Myocyte (in vitro differentiated cells): ENCODE data around the gene UGP2. TPM values are rescaled to one million over a fixed set of nuclear protein-coding genes. Genes with fewer than 3 reads are reported as not detected.

Source experiments
- DNase-seq: peaks from one replicate; pipeline ENCODE4 v3.0.0-alpha.2; 2012; ENCODE audit warnings: low read depth
- total RNA-seq: library from RNA; depleted of rRNA; stranded (reverse); fragments of >200 nt; gene quantifications from 2 replicates; pipeline ENCODE4 v1.2.3, GENCODE V29; 2014

UGP2 gene
- total RNA-seq, 1 donor from 2014 or later, result 200 TPM

GRCh38 chr2:63863707-63864106 lies 22.0 kb downstream of the UGP2 start:
- DNase-seq, result no peak

- no peak for DNase-seq
Measured at GRCh38 chr2:63865159-63865799, 23.6 kb downstream of the UGP2 start.

- no peak for DNase-seq
Measured at GRCh38 chr2:63866009-63866709, 24.5 kb downstream of the UGP2 start.

GRCh38 chr2:63870679-63871078 lies 29.0 kb downstream of the UGP2 start:
- DNase-seq, result no peak

GRCh38 chr2:63871864-63872263 lies 30.2 kb downstream of the UGP2 start:
- DNase-seq, result no peak

GRCh38 chr2:63872571-63873328 lies 31.1 kb downstream of the UGP2 start:
- no peak for DNase-seq

DNA sequence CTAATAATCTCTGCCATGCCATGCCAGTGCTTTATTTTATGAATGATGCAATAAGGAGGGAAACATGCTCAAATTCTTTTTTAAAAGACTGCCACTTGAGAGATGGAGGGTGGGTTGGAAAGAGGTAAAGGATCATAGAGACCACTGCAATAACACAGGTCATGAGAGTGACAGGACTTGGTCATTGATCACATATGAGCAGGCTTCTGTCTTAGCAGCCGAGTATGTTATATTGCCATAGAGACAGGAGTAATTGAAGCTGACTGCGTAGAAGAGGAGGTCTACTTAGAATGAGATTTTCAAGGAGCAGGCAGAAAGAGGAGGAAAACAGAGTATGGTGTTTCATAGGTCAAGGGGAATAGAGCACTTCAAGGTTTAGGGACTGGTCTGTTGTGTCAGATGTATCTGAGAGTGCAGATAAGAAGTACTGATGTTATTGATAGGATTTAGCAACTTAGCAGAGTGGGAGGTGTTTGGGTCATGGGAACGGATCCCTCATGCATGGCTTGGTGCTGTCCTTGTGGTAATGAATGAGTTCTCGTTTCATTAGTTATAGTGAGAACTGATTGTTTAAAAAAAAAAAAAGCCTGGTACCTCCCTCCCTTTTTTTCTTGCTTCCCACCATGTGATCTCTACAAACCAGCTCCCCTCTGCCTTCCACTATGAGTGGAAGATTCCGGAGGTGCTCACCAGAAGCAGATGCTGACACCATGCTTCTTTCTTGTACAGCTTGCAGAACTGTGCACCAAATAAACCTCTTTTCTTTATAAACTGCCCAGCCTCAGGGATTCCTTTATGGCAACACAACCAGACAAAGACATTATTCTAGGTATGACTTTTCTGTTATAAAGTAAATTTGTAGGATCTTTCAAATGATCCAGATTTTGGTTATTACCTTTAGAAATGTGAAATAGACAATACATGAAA lies 32.8 kb downstream of the UGP2 start:
- no peak for DNase-seq

GRCh38 chr2:63875131-63875527 lies 33.4 kb downstream of the UGP2 start:
- DNase-seq, result no peak

DNA sequence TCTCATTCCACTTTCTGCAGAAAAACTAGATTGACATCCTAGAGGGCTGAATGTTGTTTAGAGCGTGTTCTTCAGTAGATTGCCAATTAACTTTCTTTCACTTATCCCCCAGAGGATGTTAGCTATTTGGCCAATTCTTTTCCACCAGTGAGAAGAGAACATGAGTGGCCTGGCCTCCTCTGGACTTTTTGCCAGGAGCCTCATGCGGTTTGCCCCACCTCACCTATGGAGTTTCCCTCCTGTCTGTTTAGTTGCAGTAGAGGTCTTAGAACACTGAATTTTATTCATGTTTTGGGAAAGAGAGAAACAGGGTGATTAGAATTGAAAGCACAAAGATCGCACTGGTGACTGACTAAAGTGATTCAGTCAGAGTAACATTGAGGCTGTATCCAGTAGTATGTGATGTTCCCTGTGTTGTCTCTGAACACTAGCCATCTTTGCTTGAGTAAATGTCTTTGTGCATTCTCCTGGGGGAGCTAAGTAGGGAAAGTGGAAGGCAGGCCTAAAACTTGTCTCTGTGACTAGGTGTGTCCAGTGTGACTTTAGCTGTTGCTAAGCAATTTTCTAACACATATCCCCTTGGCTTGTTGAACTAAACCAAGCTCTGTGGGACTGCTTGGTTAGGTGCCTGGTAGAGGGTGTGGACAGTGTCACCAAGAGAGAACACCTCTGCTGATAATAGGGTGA lies 34.0 kb downstream of the UGP2 start:
- DNase-seq, result no peak

GRCh38 chr2:63876311-63876710 lies 34.6 kb downstream of the UGP2 start:
- no peak for DNase-seq

DNA sequence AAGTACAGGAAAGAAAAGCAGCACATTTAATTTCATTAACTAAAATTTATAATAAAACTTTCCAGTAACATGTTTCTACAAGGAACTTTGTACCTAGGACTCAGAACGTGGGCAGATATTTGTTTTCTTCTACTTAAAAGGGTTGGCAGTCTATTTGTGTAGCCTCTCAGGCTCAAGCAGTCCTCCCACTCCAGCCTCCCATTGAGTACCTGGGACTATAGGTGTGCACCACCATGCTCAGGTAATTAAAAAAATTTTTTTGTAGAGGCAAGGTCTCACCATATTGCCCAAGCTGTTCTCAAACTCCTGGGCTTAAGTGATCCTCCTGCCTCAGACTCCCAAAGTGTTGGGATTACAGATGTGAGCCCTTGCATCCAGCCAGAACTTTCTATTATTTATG lies 36.8 kb downstream of the UGP2 start:
- no peak for DNase-seq

GRCh38 chr2:63879876-63880433 lies 38.3 kb downstream of the UGP2 start:
- no peak for DNase-seq

DNA sequence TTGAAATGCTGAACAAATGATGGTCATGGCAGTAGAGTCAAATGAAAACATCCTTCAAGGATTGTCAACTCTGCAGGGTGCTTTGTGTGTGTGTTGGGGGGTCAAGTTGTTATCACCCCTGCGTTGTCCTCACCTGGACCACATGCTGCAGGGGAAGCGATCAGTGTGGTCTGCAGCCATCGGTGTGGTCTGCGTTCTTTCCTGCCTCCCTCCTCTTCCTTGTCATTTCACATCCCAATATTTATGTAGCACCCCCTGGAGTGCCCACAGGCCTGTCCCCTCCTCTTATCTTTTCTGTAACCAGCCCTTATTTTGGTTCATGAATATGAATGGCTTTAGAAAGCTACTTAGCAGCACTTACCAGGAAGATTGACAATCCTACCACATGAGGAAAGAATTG lies 38.9 kb downstream of the UGP2 start:
- no peak for DNase-seq

- no peak for DNase-seq
Measured at GRCh38 chr2:63881205-63881604, 39.5 kb downstream of the UGP2 start.

DNA sequence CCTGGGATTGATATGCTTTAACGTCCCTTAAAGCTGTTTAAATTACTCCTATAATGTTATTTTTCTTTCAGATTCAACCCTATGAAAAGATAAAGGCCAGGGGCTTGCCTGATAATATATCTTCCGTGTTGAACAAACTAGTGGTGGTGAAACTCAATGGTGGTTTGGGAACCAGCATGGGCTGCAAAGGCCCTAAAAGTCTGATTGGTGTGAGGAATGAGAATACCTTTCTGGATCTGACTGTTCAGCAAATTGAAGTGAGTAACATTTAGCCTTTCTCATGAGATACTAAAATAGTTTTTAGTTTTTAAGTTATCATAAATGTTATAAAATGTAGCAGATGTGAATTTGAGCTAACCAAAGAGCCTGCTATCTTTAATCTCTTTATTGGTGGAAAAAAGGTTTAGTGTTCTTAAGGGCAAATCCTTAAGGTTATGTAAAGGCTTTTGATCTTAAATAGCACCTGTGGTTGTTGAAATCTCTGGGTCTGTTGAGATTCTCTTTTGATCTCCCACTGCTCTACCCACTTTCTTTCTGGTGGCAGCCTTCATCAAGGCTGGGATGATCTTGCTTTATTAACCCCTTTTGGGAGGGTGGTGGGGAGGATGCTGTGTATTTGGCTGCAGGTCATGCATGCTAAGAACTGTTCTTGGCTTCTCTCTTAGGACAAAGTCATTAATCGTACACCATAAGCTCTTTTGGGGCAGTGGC lies 40.9 kb downstream of the UGP2 start:
- DNase-seq, result no peak

GRCh38 chr2:63886445-63886844 lies 44.7 kb downstream of the UGP2 start:
- no peak for DNase-seq

DNA sequence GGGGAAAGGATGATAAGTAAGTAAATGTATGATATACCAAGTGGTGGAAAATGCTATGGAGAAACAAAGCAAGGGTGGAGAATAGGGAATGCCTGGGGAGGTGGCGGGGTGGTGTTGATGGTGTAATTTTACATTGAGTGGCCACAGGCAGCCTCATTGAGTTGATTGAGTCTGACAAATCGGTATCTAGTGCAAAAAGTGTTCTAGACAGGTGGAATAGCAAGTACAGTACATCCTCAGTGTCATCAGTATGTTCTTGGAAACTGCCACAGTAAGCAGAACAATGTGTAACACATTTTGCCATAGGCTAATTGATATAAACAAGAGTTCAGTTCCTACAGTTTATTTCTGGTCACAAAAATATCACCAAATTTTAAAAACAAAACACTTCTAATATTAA lies 46.4 kb downstream of the UGP2 start:
- DNase-seq, result no peak

DNA sequence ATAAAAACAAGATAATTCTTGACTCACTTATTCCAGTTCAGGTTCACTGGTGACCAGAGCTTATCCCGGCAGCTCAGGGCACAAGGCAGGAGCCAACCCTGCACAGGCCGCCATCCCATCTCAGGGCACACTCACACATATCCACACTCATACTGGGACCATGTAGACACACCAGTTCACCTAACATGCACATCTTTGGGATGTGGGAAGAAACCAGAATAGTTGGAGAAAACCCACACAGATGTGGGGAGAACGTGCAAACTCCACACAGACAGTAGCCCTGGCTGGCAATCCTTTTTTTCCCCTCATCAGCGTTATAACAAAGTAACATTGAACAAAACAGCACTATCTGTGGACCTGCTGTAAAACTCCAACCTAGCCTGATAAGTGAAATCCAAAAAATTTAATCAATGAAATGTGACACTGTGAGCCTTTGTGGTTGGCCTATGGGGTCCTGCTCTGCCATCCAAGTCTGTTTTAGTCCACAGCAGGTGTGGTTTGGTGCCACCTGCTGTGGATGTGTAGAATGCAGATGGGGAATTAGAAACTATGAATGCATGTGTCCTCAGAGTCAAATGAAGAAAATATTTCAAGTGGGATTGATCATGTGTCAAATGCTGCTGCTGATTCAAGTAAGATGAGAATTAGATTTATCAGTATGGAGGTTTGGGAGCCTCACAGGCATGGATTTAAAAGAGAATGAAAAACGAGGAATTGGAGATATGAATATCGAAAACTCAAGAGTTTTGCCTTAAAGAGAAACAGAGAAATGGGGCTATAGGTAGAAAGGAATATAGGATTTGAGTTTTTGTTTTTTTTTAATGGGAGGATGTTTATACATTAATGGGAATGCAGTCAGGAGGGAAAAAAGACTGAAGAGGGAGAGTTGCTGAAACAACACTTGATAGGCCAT lies 47.0 kb downstream of the UGP2 start:
- DNase-seq, result peak; percentile 76

GRCh38 chr2:63890678-63891077 lies 49.0 kb downstream of the UGP2 start:
- DNase-seq, result no peak
